T47D (cell line): Measurements from ENCODE around the gene EPHA7.

ENCODE experiments used
- DNase-seq, 2 experiments: peaks; one replicate each; pipeline versions ENCODE4 v3.0.0 to v3.0.0-alpha.2; 2011 to 2012; ENCODE audit warnings: low read depth in 1 of 2, low spot score in 1 of 2
- JUND ChIP-seq: IDR thresholded peaks from 2 replicates; pipeline ENCODE4 v1.6.1; 2012; ENCODE audit warnings: low read depth
- in situ Hi-C: cut with HindIII; loops from 2 replicates; pipeline ENCODE4 v1.10.0; 2016; ENCODE audit warnings: low sequenced_read_pairs, low pct_unique_long_range_greater_than_20kb

Gene EPHA7

DNA sequence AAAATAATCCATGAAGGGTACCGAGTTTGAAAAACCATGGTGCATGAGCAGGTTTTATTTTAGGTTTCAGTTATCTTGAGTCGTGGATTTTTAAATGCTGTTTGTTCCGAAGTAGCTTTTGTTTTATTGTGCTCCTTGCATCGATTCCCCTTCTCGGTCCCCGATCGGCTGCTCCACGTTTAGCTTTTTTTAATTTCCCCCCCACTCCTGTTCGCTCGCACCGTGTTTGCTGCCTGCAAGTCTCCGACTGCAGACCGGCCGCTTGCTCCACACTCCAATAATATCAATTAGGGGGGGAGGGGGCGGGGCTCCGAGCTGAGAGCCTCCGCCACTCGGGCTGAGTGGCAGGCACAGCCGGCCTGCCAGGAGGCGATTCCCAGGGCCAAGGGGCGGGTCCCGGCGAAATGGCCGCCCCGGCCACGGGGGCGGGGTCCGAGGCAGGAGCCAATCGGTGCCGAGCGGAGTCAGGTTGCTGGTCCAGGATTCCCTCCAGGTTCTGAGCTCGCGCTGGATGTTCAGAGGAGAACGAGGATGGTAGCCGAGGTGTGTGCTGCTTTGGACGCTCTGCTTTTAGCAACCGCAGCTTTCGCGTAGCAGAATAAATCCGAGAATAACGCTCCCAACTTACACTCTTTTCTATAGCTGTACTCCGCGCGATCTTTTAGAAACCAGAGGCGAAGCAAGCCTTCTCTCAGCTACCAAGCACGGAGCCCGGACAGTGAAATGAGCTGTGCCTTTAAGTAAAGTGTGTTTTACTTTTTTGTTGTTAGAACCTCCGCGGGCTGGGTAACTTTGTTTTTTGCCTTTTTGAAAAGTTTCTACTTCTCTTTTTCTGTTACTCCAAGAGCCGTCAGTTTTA, at the start of gene EPHA7:
TSS of gene EPHA7 (minus strand) at position 256 of the 859 bp plus-strand sequence. CDS start at position 38, 218 bp downstream.
- peak; percentile 84 to 90 for DNase-seq
- TF ChIP-seq JUND, result no peak
- in situ Hi-C loops, result no loop called here

DNA sequence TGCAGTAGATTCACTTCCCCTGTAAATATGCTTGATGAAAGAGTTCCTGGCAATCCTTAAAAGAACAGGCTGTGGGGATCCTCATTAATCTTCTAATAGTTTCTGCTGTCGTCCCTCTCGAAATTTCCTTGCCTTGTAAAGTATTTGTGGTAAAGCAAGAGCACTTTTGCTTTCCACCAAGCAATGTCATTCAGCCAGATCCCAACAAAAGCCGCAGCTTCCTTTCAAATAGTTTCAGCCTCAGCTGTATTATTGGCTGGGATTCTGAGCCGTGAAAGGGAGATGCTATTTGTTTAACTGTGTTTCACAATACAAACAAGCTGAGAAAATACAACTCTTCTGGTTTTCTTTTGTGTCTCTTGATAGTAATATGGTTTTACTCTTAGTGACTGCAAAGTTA, 48.9 kb upstream of the EPHA7 start:
- no peak for TF ChIP-seq JUND
- in situ Hi-C loops, result no loop called here
- DNase-seq, result peak in 1 of 2 experiments; percentile 37

DNA sequence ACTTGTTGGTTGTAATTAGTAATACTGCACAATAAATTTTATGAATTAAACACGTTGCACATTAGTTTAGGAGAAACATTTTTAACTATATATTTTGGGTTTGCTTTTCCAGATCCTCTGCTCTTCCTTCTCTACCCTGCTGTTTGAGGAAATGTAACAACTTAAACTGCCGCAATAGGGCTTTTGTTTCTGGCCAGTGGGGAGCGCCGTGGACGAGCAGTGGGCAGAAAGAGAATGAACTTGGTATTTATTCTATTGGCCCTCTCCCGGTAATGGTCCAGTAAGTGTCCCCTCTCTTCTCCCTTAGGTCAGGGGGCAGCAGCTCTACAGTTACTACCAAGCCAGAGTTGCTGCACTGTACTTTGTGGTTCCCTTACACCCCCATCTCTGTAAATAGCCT, 35.2 kb upstream of the EPHA7 start:
- peak in 1 of 2 experiments; percentile 4 for DNase-seq
- in situ Hi-C loops, result no loop called here
- no peak for TF ChIP-seq JUND

DNA sequence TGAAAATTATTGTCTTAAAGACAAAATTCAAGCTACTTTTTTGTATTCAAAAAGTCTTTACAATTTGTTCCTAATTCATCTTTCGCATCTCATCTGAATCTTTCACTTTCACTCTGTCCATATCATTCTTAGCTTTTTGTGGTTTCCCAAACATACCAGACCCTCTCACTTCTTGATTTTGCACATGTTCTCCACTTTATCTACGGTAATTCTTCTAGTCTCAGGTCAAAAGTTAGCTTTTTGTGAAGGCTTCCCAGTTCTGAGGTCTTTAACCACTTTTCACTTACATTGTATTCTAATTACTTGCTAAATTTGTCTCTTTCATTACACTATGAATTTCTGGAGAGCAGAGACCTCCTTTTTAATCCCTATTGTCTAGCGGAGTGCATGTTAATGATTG, 34.6 kb upstream of the EPHA7 start:
- TF ChIP-seq JUND, result no peak
- in situ Hi-C loops, result no loop called here
- no peak for DNase-seq

DNA sequence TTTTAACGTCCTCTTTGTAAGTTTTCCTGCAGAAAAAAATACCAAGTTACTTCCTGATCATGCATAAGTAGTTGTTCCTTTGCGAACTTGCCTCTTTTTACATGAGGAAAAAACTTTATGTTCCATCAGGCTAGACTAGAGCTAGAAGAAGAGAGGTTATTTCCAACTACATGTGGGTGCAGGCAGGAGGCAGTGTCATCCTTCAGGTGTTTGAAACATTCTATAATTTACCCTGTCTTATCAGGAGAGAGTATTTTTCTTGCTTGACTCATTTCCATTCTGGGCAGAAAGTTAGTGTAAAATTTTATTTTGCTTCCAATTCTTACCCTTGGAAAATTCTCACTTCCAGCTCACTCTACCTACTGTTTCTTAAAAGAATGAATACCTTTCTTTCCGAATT, 28.5 kb upstream of the EPHA7 start:
- DNase-seq, result peak in 1 of 2 experiments; percentile 24
- in situ Hi-C loops, result no loop called here
- TF ChIP-seq JUND, result no peak

DNA sequence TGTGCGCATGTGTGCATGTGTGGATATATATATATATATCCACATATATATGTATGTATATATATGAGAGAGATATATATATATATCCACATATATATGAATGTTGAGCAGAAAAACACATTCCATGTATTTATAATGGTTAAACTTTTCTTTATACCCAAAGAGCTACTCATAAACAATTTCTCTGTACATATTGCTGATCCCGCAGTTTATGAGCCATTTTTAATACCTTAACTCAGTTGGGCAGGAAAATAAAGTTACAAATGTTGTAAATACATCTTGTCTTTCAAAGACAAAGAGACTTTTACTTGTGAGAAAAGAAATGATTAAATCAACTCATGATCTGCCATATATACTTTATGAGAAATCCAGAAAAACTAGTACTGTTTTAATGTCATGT, 18.1 kb upstream of the EPHA7 start:
- TF ChIP-seq JUND, result no peak
- DNase-seq, result no peak
- in situ Hi-C loops, result no loop called here

DNA sequence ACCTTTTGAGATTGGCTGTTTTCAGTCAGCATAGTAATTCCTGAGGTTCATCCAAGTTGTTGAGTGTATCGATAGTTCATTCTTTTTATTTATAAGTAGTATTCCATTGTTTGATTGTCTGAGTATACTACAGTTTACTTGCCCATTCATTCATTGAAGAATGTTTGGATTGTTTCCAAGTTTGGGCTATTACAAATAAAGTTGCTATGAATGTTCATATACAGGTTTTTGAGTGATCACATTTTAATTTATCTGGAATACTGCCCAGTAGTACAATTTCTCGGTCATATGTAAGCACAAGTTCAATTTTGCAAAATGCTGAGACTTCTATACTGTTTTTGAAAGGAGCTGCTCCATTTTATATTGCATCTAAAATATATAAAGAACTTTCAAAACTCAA, 14.2 kb upstream of the EPHA7 start:
- no peak for DNase-seq
- in situ Hi-C loops, result no loop called here
- TF ChIP-seq JUND, result no peak

DNA sequence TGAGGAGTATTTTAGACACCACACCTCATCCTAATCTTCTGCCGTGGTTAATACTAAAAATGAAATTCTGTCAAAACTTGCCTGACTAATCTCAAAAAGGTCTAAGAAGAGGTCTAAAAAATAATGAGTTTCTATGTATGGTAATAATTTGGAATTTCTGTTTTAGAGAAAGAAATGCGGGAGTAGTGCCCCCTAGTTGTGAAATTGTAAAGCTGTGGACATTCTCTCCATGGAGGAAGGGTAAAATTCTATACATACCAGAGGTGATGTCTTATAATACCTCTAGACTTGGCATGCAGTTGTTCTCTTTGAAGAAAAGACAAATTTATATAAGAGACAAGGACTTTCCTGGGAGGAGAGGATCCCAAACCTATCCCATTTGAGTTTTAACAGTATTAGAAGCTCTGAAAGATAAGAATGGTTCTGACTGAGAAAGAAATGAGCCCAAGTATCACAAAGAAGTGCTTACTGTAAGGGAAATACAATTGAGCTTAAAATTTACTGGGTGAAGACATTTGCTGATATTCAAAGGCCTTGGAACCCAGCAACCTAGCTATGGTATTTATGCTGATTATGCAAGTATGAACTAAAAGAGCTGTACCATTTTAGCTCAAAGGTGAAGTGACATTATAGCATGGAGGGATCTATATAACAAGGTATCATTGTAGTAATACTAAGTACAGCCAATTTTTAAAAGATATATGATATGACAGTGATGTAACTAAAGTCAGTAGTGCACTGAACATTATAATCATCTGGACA, 5.1 kb upstream of the EPHA7 start:
- in situ Hi-C loops, result no loop called here
- DNase-seq, result peak in 1 of 2 experiments; percentile 38
- no peak for TF ChIP-seq JUND

DNA sequence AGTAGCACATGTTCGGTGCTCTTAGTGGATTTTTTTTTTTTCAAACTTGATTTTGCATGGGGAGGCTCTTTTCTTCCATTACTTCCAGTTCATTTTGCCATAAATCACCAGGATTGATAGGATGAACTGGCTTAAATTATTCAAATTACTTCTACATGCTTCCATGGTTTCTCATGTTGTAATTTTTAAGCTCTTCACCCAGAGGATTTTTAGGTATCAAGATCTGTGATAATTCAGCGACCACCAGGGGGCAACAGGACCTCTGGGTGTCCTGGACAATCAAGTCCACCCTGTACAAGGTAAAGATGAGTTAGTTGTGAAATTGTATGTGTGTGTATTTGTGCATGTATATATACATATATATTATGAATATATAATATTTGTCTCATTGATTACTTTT, 4.2 kb upstream of the EPHA7 start:
- in situ Hi-C loops, result no loop called here

DNA sequence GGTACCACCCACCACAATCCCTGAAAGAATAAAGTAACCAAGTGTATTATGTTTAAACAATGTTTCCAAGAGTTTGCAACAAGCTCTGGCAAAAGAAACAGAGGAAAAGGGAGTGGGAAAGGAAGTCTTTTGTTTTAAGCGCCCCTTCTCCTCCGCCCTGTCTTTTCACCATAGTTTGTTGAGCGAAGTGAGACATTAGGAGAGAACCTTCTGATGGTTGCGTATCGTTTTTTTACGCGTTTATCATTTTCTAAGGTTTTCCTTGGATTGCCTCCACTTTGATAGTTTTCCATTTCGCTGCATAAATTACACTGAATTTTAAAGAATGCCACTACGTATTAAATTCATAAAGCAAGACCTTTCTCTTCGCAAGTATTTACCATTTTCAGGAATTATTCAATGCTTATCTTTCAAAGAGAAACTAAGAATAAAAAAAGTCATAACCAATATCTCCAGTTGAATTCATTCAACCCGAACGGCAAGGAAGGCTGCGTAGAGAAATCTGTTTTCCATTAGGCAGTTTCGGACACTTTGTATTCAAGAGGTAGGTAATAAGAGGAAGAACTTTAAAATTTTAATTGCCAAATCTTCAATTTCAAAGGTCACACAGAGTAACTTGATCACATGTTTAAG, 920 bp upstream of the EPHA7 start:
- no peak for TF ChIP-seq JUND
- in situ Hi-C loops, result no loop called here
- DNase-seq, result no peak

More for the DNA sequence above, 4.2 kb upstream of the EPHA7 start:
- DNase-seq, result peak in 1 of 2 experiments; percentile 52
- no peak for TF ChIP-seq JUND

DNA sequence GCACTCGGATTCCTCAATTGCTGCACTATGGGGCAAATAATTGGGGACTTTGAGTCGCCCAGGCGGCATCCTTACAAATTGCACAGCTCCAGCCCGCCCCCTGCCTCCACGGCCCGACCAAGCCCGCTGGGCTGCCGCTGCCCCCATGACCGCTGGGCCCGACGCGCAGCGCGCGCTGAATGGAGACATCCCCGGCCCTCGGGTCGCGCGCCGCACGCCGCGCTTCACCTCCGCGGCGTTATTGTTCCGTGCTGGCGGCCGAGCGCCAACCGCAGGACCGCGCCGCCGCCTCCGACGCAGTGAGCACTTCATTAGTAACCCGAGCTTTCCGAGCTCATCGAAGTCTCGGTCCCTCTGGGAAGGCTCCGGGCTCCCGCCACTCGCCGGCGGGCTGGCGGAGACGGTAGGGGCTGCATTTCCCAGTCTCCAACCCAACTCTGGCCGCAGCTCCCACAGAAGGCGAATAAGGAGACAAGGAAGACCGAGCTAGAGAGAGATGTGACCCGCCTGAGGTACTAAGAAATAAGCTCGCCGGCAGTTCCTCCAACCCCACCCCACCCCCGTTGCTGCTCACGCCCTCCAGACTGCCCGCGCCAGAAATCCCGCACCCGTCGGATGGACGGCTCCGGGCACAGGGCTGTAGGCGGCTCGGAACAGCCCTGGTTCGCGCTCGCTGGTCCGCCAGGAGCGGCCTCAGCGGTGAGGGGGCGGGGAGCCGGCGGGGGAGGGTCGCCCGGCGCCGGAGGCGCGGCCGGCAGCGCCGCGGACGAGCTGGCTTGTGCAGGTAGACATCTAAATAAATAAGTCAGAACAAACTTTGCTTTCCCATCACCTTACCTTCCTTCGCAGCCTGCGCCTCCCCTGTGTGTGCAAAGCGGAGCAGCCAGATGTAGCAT, 703 bp downstream of the EPHA7 start:
- DNase-seq, result peak in 1 of 2 experiments; percentile 36
- in situ Hi-C loops, result no loop called here
- no peak for TF ChIP-seq JUND

DNA sequence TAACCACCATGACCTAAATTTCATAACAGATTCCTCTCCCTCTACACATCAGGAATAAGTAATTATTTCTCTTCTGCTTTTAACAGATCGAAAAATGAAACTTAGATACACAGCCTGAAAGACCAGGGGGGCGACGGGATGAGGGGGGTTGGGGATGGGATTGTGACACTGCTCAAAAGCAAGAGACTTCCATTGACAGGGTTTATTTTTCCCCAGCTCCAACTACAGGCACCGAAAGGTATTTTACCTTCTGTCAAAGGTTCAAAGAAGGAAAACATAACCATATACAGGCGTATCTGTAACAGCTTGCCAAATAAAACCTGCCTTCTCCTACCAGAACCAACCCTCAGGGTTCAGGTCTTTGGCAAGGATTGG, 1.3 kb downstream of the EPHA7 start:
- in situ Hi-C loops, result no loop called here
- no peak for TF ChIP-seq JUND
- DNase-seq, result no peak
